HG03039 (cell line): ENCODE data around the gene KLK10.

Source experiments
- ATAC-seq: cut with Tn5 transposase; IDR thresholded peaks from one replicate; pipeline ENCODE4 v1.9.1; 2021; ENCODE audit warnings: mild to moderate bottlenecking, moderate library complexity; ENCODE audit not compliant: unreplicated experiment

Gene KLK10, protein sequence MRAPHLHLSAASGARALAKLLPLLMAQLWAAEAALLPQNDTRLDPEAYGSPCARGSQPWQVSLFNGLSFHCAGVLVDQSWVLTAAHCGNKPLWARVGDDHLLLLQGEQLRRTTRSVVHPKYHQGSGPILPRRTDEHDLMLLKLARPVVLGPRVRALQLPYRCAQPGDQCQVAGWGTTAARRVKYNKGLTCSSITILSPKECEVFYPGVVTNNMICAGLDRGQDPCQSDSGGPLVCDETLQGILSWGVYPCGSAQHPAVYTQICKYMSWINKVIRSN

DNA sequence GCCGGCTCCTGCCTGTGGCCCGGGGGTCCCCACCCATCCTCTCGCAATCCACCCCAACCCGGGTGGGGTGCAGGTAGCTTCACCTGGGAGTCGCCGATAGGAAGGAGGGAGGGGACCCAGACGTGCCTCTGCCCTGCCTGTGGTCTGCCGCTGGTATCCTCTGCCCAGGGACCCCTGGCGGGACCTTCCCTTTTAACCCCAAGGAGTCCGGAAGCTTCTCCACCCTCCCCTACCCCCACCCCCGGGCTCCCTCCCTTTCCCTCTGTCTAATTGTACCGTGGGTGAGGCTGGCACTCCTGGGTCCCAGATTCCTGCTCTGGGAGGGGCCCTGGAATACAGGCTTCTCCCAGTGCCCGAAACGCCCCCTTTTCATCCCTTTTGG, at the start of gene KLK10:
Gene KLK10, minus strand, starts transcription at position 166 of the 382 bp plus-strand sequence. CDS start 579 bp downstream, outside the sequence.
- no peak for ATAC-seq

DNA sequence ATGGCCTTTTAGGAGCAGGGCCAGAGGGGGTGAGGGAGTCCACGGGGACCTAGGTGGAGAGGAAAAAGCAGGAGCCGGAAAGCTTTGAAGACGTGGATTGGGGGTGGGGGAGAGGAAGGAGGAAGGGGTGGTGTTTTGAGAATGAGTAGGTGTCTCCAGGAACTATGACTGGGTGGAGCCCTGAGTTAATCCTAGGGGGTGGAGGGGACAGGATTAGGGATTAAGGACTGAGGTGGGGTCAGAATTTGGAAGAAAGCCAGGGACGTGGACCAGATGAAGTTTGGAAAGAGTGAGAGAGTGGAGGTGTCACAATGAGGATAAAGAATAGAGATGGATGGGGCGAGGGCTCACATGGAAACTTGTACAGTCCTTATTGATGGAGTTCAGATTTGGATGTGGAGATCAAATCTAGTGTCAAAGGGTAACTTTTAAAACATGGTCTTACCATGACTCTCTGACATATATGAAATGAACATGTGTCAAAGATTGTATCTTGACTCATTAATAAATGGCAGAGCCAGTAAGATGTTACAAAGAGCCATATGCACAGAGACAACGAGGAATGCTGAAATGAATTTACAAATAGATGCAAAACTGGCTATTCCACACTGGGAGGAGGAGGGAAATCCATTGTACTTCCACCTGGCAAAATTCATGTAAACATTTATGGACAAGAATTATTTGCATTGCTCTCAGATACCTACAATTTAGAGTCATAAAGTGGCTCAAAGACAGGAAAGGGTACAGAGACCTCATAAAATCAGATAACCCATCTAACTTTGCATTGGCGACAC, 47.1 kb upstream of the KLK10 start:
- ATAC-seq = no peak

DNA sequence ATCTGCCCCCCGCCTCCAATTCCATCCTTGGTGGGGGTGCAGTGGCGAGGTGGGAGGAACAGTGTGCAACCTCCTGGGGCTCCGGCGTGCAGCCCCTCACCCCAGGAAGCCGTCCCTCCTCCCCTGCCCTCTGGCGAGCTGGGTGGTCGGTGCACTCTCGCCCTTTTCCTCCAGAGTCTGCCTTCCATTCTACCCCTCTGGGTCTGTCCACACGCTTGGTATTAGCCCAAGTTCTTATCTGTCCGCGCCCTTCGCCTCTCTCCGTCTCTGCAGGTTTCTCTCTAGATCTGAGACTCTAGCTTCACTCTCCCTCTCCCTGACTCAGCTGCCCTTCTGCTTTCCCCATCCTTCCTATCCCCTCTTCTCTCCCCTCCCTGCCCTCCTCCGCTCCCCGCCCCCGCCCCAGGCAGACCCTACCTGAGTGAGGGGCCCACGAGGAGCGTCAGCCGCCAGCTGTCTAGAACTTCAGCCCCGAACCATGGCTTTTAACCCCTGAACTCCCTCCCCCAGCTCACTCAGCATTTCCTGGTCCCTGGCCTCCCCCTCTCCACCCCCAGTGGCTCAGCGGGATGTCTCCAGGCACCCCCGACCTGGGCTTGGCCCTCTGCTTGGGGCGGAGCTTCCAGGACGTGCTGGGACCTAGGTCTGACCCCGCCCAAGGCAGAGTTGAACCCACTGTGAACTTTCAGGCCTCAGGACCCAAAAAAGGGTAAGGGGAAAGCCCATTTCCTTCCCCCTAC, 45.9 kb upstream of the KLK10 start:
- no peak for ATAC-seq

DNA sequence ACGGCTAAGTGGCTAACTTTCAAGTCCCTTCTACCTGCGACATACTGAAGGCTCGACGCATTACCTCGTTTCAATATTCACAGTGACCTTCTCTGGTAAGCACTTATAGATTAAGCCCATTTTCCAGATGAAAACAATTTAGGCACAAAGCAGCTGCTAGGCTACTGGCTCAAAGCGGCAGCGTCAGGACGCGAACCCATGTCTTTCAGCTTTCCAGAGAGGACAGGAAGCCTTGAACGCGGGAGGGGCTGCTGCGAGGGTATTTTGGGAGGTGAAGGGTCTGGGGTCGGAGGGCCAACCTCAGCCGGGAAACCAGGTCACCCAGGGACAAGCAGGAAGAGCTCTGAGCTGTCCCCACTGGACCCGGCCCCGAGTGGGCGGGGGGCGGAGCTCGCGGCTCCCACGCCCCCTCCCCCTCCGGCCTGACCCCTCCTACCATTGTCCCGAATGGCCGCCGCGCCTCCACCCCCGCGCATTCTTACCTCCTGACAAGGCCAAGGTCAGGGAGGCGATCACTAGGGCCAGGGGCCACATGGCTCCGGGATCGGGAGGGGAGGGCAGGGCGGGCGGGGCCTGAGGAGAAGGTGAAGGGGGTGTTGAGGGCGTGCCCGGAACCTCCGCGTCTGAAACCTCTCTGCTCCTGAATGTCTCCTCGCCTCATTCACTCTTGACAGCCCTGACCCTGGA, 45.2 kb upstream of the KLK10 start, which contains the start of gene KLK13:
Gene KLK13, minus strand, starts transcription at position 559 of the 687 bp plus-strand sequence. Its CDS starts 25 bp downstream, at position 534.
- ATAC-seq = no peak

DNA sequence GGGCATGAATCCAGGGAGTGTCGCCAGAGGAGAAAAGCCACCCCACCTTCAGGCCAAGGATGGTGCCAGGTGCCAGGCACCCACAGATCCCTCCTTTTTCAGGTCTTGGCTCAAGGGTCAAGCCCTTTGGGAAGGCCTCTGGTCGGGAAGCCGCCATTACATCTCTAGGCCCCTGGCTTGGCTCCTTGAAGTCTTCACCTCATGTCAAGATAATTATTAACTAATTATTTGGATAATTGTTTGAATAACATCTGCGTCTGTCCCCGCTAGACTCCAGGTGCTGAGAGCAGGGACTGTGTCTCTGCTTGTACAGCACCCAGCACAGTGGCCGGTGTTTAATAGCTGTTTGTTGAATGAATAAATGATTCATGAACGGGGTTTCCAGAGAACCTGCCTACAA, 44.2 kb upstream of the KLK10 start:
- ATAC-seq = no peak

DNA sequence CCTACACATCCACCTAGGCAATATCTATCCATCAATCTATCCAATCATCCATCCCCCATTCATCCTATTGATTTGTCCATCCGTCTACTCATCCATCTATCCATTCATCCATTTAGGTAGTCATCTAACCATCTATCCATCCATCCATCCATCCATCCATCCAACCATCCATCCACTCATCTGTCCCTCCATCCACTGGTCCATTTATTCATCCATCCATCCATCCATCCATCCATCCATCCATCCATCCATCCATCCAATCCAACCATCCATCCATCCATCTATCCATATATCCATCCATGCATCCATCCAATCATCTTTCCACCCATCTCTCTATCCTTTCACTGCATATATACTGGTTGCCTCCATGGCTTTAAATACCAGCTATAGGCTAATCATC, 41.5 kb upstream of the KLK10 start:
- ATAC-seq = no peak

DNA sequence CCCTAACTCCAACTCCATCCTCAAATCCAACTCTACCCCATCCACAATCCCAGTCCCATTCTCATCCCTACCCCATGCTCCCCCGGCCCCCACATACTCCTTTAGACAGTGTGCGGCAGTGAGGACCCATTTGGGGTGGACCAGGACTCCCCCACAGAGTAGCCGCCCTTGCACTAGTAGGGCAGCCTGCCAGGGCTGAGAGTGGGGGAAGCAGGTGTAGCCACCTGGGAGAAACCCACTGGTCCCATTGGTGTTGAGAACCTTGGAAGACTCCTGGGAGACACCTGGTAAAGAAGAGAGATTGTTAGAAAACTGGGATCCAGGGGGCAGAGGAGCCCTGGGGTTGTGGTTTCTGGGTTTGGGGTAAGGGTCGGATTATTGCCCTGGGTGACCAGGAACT, 40.8 kb upstream of the KLK10 start:
- no peak for ATAC-seq

DNA sequence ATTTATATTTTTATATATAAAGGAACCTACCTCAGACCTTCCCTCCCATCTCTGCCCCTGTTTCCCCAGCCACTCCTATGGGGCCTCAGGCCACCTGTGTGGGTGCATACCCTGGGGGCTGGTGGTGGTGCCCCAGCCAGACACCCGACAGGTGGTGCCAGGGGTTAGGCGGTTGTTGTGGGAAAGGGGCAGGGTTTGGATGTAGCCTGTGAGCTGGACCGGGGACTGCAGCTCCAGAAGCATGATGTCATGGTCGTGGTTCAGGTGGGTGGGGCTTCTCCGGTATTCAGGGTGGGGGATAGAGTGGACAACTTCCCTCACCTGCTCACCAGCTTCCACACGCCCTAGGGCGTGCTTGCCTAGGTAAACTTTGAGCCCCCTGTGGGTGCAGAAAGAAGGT, 40.2 kb upstream of the KLK10 start:
- no peak for ATAC-seq

DNA sequence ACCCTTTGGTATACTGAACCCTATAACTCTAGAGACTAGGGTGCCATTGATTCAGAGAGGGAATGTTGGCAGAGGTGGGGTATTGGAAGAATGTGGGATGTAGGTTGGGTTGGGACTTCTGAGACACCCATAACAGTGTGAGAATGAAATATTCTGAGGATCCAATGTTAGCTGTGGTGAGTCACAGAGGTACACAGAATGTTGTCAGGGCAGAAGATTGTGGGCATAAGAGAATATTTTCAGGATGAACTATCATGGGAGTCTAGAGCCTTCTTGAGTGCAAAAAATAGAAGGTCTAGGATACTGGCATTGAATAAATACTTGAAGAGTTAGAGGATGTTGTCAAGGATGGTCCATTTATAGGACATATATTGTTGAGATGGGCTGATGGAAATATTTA, 36.4 kb upstream of the KLK10 start:
- no peak for ATAC-seq

DNA sequence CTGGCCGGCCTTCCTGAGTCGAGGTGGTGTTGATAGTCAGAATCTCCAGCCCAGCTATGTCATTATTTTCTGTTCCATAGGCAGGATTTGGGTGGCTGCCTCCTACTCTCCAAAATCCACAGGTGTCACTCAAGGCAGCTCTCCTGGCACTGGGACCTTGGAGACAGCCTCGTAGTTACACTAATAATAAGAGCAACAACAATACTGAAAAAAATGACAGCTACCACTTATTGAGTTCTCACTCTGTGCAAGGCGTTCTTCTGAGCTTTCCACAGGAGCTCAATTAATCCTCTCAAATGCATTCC, 27.5 kb upstream of the KLK10 start:
- no peak for ATAC-seq

DNA sequence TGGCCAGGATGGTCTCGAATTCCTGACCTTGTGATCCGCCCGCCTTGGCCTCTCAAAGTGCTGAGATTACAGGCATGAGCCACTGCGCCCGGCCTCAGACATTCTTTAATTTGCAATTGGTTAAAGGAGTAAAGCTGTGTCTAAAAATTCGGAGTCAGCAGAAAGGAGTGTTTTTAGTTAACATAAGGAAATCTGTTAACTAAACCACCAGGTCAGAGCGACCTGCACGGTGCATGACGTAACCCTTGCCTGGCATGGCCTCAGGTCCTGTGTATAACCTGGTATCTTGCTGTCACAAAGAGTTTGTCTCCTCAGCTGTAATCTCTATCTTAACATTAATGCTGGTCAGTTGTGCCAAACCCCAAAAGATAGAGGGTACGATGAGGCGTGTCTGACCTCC, 24.8 kb upstream of the KLK10 start:
- ATAC-seq = no peak

DNA sequence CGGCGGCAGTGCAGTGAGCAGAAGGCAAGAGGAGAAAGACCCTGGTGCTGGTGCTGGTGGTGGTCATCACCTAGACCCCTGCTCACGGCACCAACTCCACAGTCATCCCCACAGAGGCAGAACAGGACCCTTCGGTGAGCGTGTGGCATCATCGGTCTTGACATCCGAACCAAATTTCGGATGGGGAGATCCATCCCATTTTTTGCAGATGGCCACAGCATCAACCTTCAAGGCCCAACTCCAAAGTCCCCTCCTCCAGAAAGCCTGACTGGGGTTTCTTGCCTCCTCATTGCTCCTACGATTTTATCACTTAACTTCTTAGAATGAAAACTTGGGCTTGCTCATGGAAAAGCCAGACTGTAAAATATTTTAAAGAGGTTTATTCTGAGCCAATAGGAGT, 24.0 kb upstream of the KLK10 start:
- ATAC-seq = no peak

DNA sequence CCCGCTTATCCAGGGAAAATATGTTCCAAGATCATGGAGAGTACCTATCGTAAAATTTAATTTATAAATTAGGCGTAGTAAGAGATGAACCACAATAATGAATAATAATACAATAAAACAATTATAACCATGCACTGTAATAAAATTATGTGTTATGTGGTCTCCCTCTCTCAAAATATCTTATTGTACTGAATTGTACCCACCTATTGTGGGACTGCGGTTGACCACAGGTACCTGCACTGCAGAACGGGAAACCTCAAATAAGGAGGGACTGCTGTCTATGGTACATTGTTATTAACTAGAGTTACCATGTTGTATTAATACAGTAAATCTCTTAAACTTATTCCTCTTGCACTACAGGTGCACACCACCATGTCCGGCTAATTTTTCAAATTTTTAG, 20.6 kb upstream of the KLK10 start:
- ATAC-seq = no peak

DNA sequence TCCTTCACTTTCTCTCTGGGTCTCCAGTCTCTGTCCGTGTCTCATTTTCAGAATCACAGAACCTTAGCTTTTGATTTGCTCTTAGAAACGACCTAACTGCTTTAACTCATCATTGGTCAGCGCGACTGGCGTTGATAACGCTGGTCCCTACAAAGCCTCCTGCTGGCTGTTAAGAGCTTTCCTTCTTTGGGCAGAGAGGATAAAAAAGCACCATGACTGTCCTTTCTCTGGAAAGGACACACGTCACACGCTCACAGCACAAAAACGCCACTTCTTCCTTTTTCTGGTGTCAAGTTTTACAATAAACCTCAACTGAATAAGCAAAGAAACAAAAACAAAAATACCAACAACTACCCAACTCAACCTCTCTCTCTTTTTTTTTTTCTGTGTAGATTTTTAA, 17.0 kb upstream of the KLK10 start:
- ATAC-seq = no peak

DNA sequence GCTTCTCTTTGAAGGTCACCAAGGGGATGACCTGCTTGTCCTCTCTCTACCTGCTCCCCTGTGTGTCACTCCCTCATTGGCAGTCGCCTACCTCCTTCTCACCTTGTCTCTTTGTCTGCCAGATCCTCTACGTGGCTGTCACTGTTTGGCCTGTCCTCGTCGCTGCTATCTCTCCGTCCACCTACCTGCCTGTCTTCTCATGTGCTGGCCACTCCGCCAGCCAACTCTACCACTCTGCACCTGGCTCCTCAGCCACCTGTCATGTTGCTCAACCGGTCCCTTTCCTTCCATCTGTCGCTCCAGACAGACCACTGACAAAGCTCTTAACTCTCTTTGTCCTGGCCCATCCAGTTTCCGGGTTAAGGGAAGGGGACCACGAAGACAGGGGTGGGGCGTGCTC, 15.2 kb upstream of the KLK10 start, which contains the start of gene KLK12:
Gene KLK12, minus strand, starts transcription at position 299 of the 400 bp plus-strand sequence. CDS start 381 bp downstream, outside the sequence.
- no peak for ATAC-seq

DNA sequence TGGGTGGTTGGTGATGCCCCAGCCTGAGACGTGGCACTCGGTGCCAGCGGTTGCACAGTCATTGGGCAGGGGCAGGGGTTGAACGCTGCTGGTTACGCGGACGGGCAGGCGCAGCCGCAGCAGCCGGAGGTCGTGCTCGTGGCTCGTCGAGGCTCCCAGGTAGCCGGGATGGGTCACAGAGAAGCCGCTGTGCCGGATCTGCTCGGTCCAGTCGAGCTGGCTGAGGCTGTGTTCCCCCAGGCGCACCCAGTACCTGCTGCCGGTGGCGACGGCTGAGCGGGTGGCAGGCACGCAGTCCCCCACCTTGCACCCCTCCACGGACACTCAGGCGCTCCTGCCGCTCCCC, 12.3 kb upstream of the KLK10 start:
- no peak for ATAC-seq

DNA sequence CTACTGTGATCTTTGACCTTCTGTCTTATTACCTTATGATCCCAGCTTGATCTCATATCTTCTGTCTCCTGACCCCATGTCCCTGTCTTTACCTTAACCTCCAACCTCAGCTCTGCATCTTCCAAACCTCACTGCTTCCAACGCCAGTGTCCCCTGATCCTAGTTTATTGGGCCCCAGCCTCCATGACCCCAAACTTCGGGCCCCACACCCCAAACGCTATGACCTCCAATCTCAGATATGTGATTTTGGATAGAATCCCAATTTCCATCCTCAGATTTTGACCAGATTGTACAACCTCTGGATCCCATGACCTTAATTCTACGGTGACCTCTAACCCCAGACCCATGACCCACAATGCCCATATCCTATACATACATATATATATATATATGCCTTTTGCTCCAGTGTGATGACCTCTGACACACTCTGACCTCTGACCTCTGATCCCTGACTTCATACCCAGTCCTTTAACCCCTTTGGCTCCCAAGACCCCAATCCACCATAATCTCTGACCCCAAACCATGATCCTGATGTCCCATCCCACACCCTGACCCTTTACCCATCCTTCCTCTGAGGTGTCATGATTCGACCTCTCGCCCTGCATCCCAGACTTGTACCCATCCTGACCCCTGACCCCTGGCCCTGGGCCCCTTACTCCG, 11.8 kb upstream of the KLK10 start:
- no peak for ATAC-seq

DNA sequence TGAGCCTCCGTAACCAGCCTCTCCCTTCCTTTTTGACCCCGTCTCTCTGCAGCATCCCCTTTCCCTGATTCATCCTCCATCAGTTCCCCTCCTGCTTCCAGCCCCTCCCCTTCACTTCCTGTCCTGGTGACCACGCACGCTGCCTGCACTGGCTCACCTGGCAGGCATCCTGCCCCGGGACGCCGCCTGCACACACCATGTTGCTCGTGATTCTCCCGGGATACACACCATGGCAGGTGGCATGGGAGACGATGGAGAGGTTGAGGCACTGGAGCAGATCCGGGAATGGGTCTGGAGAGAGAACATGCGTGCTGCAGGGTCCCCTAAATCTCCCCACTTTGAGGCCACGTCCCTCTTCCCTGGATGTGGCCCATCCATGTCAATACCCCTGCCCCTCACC, 11.1 kb upstream of the KLK10 start:
- ATAC-seq = no peak

DNA sequence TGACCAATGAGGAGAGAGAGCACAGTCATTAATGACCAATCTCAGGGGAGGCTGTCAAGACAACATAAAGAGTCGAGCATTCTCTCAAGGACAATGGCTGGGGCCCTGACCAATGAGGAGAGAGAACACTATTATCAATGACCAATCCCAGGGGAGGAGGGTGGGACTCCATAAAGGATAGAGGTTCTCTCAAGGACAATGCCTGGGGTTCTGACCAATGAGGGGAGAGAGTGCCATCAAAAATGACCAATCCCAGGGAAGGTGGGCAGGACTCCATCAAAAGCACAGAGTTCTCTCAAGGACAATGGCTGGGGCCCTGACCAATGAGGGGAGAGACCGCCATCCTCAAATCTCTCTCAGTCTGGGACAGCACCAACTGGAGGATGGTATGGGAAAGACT, 10.2 kb upstream of the KLK10 start:
- no peak for ATAC-seq

DNA sequence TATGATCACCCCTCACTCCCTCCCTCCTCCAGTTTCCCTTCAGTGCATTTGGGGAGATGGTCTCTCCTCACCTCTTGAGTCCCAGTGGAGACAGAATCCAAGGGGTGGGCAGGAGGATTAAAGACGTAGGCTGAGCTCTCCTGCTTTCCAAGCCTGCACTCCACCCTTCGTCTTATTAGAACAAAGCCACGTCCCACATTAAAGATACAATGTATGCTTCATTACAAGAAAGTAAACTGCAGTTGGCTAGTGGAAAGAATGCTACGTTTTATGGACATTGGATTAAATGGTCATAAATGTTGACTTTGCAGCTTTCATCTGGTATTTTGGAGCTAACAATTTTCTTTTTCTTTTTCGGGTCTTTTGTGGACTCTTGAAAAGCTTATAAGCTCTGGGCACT, 8.4 kb upstream of the KLK10 start:
- no peak for ATAC-seq
